GM10248 (cell line): ENCODE results near the gene PRICKLE3.

ENCODE experiments used
- CTCF ChIA-PET: fragments of 300-600 bp; sonication (Branson Sonifier 250); formaldehyde crosslinking; extraction: SDS; loops from one replicate; lab custom pipeline; 2021; ENCODE audit warnings: antibody characterized with exemption; lab: Yijun Ruan, JAX
- POLR2A ChIA-PET: fragments of 350-650 bp; sonication (Branson Sonifier 250); formaldehyde crosslinking; extraction: SDS; loops from one replicate; lab custom pipeline; 2020; ENCODE audit warnings: antibody characterized with exemption; lab: Yijun Ruan, JAX
- DNase-seq: peaks from one replicate; pipeline ENCODE4 v3.0.0; 2012; ENCODE audit errors: extremely low spot score
- TF ChIP-seq, protein P1 (sequence below): IDR thresholded peaks from 2 replicates; pipeline ENCODE4 v1.5.1; 2012; ENCODE audit warnings: mild to moderate bottlenecking, low read depth; ENCODE audit errors: extremely low read depth, missing control alignments, control extremely low read depth

The PRICKLE3 gene

DNA sequence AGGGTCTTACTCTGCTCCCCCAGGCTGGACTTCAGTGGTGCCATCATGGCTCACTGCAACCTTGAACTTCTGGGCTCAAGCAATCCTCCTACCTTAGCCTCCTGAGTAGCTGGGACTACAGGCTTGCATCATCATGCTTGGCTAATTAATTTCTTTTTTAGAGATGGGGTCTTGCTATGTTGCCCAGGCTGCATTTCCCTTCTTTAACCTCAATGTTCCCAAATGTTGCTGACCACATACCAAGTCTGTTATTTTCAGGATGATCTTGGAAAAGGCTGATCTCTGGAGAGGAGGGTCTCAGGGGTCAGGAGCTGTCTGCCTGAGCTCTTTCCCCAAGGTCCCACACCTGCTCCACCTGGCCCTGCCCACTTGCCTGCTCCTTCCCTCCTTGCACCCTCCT lies 33.9 kb upstream of the PRICKLE3 start:
- TF ChIP-seq, protein P1, sequence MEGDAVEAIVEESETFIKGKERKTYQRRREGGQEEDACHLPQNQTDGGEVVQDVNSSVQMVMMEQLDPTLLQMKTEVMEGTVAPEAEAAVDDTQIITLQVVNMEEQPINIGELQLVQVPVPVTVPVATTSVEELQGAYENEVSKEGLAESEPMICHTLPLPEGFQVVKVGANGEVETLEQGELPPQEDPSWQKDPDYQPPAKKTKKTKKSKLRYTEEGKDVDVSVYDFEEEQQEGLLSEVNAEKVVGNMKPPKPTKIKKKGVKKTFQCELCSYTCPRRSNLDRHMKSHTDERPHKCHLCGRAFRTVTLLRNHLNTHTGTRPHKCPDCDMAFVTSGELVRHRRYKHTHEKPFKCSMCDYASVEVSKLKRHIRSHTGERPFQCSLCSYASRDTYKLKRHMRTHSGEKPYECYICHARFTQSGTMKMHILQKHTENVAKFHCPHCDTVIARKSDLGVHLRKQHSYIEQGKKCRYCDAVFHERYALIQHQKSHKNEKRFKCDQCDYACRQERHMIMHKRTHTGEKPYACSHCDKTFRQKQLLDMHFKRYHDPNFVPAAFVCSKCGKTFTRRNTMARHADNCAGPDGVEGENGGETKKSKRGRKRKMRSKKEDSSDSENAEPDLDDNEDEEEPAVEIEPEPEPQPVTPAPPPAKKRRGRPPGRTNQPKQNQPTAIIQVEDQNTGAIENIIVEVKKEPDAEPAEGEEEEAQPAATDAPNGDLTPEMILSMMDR, result no peak
- CTCF ChIA-PET, result no interaction called here
- DNase-seq, result no peak
- POLR2A ChIA-PET, result no interaction called here

GRCh38 chrX:49214996-49215526 lies 28.9 kb upstream of the PRICKLE3 start:
- TF ChIP-seq, protein P1, result no peak
- ChIA-PET CTCF (no interaction called here), POLR2A (no interaction called here)
- DNase-seq, result no peak

- ChIA-PET POLR2A (no interaction called here), CTCF (no interaction called here)
- TF ChIP-seq, protein P1, result no peak
- no peak for DNase-seq
Observed at GRCh38 chrX:49214416-49214815, 28.2 kb upstream of the PRICKLE3 start.

DNA sequence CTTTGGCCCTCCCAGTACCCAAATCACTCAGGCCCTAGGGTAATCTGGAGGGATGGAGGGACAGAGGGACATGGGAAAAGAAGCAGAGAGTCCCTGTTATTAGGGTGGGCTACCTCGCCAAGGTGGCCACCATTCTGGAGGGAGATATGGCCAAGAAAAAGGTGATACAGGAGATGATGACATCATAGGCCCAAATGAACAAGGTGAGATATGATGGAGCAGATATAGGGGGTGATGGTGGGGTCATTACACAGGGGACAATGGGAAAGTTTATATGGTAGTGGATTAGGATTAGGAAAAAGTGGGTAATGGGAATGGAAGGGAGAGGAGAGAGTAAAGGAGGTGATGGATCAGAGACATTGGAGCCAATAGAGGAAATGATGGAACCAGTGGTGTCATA lies 26.7 kb upstream of the PRICKLE3 start:
- ChIA-PET POLR2A (no interaction called here), CTCF (no interaction called here)
- TF ChIP-seq, protein P1, result no peak
- DNase-seq, result no peak

GRCh38 chrX:49212209-49212608 lies 26.0 kb upstream of the PRICKLE3 start:
- TF ChIP-seq, protein P1, result no peak
- no peak for DNase-seq
- ChIA-PET POLR2A (no interaction called here), CTCF (no interaction called here)

DNA sequence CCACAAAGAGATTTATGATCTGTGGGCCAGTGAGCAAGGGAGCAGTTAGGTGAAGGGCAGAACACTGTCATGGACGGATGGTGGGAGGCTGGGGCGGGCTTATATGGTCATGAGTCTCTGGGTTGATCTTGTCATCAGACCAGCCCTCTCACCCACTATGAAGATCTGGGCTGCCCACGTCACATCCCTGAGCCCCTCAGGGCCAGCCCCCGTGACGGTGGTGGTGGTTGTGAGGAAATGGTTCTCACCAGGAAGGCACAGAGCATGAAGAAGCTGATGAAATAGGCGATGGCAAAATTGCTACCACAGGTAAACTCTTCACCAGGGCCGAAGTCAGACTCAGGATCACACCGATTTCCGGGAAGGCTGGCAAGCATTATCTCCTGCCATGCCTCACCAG lies 24.9 kb upstream of the PRICKLE3 start:
- POLR2A ChIA-PET, result no interaction called here
- CTCF ChIA-PET, result no interaction called here
- no peak for DNase-seq
- TF ChIP-seq, protein P1, result no peak
